ENCODE measurements around the gene MAEL. TPM values are rescaled to one million over a fixed set of nuclear protein-coding genes. Genes with fewer than 3 reads are reported as not detected.
A peak's percentile ranks its signal among the peaks of the same experiment; 100 is the strongest.

The MAEL gene
- total and polyA plus RNA-seq, 2 of the 8 experiments (the other 6 are each of a cell fraction or from before 2014, with no cell fraction given): 0.03 TPM; not detected in 1

DNA sequence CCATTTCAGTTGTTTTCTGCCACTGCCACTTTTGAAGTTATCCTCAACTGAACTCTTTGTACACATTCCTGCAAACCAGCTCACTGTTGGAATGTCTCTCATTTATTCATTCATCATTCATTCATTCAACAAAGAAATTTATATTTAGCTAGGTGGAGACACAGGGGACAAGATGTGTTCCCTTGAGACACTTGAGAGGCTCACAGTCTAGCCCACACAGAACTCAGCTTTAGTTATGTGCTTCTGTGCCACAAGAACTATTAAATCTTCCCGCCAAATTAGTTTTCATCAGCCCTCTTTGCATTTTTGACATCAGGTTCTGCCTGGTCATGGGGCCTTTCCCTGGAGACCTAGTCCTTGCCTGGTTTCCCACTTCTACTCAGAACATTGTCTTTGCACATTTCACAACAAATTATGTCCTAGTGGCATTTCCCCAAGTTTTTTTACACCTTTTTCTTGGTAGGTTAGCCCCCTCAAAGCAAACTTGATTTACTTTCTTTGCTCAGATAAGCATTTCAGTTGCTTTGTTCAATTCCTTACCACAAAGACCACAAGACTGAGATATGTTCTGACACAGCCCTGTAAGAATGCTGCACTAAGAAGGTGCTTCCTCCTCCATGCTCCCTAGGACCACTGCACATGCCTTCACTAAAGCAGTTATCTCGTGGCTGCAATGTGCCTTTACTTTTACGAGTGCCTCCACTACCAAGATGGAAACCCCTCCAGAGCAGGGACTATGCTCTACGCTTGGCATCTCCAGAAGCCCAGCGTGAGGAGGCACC is 44.7 kb upstream of the MAEL start:
- Histone ChIP-seq H4K20me1 (replicated peaks in 1 of 2; ENCODE audit: control insufficient read depth in 1 of 2, insufficient read depth in 2 of 2, low read length in 2 of 2) (no peaks in the 10 kb centered on the region), H2BK5ac (ENCODE audit: low read depth, low read length) (no peak overlapping the region), H3K4me1 (replicated peaks in 1 of 4; ENCODE audit: control insufficient read depth in 3 of 4, insufficient read depth in 4 of 4, low read length in 3 of 4) (peaks cover 0 to 3% (median under 1%) of the 10 kb centered on the region in 4 experiments; a peak in 2 of 7 replicates), H2BK20ac (ENCODE audit: low read length) (no peak overlapping the region), H3K79me2 (ENCODE audit: control insufficient read depth in 1 of 2, insufficient read depth in 2 of 2, low read length in 2 of 2) (no peaks in the 10 kb centered on the region), H2AK5ac (ENCODE audit: low read depth, low read length) (peak overlapping the region; percentile 54; the same call in 1 of the 2 replicates), H4K5ac (ENCODE audit: insufficient read length, low read depth, low read length) (no peak overlapping the region), H4K8ac (ENCODE audit: extremely low read depth, insufficient read depth, low read length) (no peak overlapping the region), H3K18ac (ENCODE audit: extremely low read depth, low read length) (no peak overlapping the region), H4K91ac (replicated peaks; ENCODE audit: insufficient read length, low read length) (no peak overlapping the region), H3K27me3 (replicated peaks in 1 of 4; ENCODE audit: control insufficient read depth in 3 of 4, extremely low read depth in 1 of 4, insufficient read depth in 3 of 4, low read length in 3 of 4) (peaks cover 2 to 21% (median 17%) of the 10 kb centered on the region in 4 experiments), H3K9me3 (ENCODE audit: insufficient read depth in 2 of 2, low read depth in 1 of 2, low read length in 1 of 2) (no peaks in the 10 kb centered on the region), H2BK12ac (ENCODE audit: low read depth, low read length) (no peak overlapping the region), H2BK120ac (replicated peaks; ENCODE audit: low read depth, low read length) (no peak overlapping the region), H3K56ac (replicated peaks; ENCODE audit: insufficient read length, low read depth, low read length) (no peak overlapping the region), H3K23ac (ENCODE audit: insufficient read length) (no peak overlapping the region), H3K14ac (ENCODE audit: insufficient read length) (no peak overlapping the region), H3K9ac (replicated peaks in 1 of 4; ENCODE audit: extremely low read depth in 1 of 4, low read depth in 3 of 4, low read length in 3 of 4) (no peak overlapping the region), H3K4me2 (ENCODE audit: insufficient read depth in 1 of 2, low read depth in 2 of 2, low read length in 2 of 2) (no peak overlapping the region), H2AFZ (ENCODE audit: low read length) (no peak overlapping the region), H3K79me1 (ENCODE audit: low read depth, low read length) (no peaks in the 10 kb centered on the region), H3K27ac (ENCODE audit: low read depth, low read length) (no peak overlapping the region), H3K36me3 (ENCODE audit: control insufficient read depth in 2 of 4, insufficient read depth in 4 of 4, low read length in 3 of 4) (no peaks in the 10 kb centered on the region), H3K23me2 (ENCODE audit: low read depth, low read length) (no peaks in the 10 kb centered on the region; the same call in 1 of the 2 replicates), H3K4ac (replicated peaks; ENCODE audit: insufficient read length, low read depth, low read length) (no peak overlapping the region), H3K4me3 (ENCODE audit: extremely low read depth in 1 of 4, insufficient read depth in 2 of 4, low read depth in 3 of 4, low read length in 4 of 4) (no peak overlapping the region), H2BK15ac (ENCODE audit: low read length) (no peak overlapping the region)
- 92% methylated on average over 5 of the region's 5 CpGs; no CpG with 5 or more reads in 1 of the 2 experiments for WGBS, 2 experiments (ENCODE audit: extremely low coverage in 1 of 2, insufficient coverage in 1 of 2, insufficient read length in 1 of 2, insufficient replicate concordance in 2 of 2, low coverage in 1 of 2, low lambda C conversion rate in 2 of 2, missing lambda C conversion rate in 1 of 2)
- DNase-seq (ENCODE audit: low read depth in 1 of 2, low spot score in 2 of 2) (no peak), FAIRE-seq (no peak)
- ChIA-PET CTCF (ENCODE audit: partially characterized antibody) (interaction anchor here (0.6 kb wide), 1 partner anchor 45 kb away, joined by 3 read pairs; no protein-coding TSS in a partner anchor), POLR2A (ENCODE audit: partially characterized antibody) (no interaction called here)
- TF ChIP-seq SIN3A (conservative IDR thresholded peaks at IDR 0.05 in 1 of 2, IDR thresholded peaks at IDR 0.05 in 1 of 2; ENCODE audit: low read depth in 1 of 2, low read length in 2 of 2): no peak
- no peak for TF ChIP-seq BCL11A (IDR thresholded peaks at IDR 0.05; ENCODE audit: low read depth in 2 of 2, low read length in 2 of 2)

Data from H1 (cell line).